AG09309 (cell line): Measurements from ENCODE around the gene APBA2.

Experiments
- DNase-seq: peaks from one replicate; pipeline ENCODE4 v3.0.0-alpha.2; 2010; ENCODE audit warnings: low read depth
- H3K4me3 ChIP-seq: 2 replicates; pipeline ENCODE4 v1.5.1; 2011; ENCODE audit warnings: mild to moderate bottlenecking, low read depth, low read length, moderate library complexity; ENCODE audit not compliant: control insufficient read depth
- CTCF ChIP-seq: IDR thresholded peaks from 2 replicates; pipeline ENCODE4 v1.5.1; 2011; ENCODE audit warnings: mild to moderate bottlenecking, low read depth, low read length, inconsistent platforms; ENCODE audit not compliant: insufficient read depth, control insufficient read depth; ENCODE audit errors: missing control alignments

APBA2 gene

DNA sequence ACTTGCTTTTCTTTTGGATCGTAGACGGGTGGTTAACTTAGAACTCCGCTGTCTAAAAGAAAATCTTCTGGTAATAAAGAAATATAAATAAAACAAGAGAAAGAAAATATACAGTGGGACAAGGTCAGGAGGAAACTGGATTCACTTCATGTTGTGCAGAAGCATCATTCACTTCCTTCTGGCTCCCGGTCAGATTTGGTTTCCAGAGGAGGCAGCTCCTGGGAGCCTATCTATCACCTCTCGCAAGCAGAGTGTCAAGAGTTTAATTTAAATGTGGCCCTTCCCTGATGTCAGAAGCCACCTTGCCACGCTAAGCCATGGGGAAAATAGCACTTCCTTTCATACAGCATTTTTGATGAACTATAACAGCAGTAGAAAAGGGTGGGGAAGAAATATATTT lies 244.7 kb downstream of the APBA2 start:
- H3K4me3 ChIP-seq = no peak overlapping the region
- no peak for TF ChIP-seq CTCF
- DNase-seq = no peak

- DNase-seq = no peak
- TF ChIP-seq CTCF = no peak
- H3K4me3 ChIP-seq = no peak overlapping the region
Observed at GRCh38 chr15:29130951-29131839, 245.4 kb downstream of the APBA2 start.

- no peak overlapping the region for H3K4me3 ChIP-seq
- no peak for DNase-seq
- TF ChIP-seq CTCF = no peak
Observed at GRCh38 chr15:29131840-29132420, 246.2 kb downstream of the APBA2 start.

DNA sequence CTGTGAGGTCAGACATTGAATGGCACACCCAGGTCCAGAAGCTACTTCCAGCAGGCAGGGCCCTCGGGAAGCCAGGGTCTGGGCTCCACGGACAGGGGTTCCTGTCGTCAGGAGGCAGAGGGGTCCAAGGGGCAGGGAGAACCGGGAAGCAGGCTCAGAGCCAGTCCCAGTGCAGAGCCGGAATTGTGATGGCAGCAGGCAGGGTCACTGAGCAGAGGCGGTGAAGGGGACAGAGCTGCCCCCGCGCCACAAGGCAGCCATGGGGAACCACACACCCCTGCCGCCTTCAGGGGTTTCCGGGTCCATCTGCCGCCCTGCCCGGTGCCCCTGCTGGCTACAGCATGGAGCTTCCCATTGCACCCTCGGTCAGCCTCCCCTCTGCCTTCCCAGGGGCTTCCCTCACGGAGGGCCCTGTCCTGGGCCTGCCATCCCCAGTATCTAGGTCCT lies 247.0 kb downstream of the APBA2 start:
- no peak for DNase-seq
- no peak for TF ChIP-seq CTCF
- H3K4me3 ChIP-seq = no peak overlapping the region

GRCh38 chr15:29133321-29133720 lies 247.5 kb downstream of the APBA2 start:
- DNase-seq = no peak
- H3K4me3 ChIP-seq = no peak overlapping the region
- no peak for TF ChIP-seq CTCF

GRCh38 chr15:29133791-29134190 lies 248.0 kb downstream of the APBA2 start:
- no peak for DNase-seq
- no peak for TF ChIP-seq CTCF
- no peak overlapping the region for H3K4me3 ChIP-seq
